Dendritic cell treated with granulocyte-macrophage colony-stimulating factor and Interleukin-4, amounts not matched to agents 40 ng/mL and 50 ng/mL, for 4 days (primary cell): ENCODE measurements around the gene NEK4.
"Not testable (repeated sequence)": the region's sequence is repeated elsewhere in the genome, so short reads cannot be mapped to it uniquely, and the experiment has no call there.

Source experiments
- H3K27ac Mint-ChIP-seq: one replicate; pipeline ENCODE4 v1.8.0; 2022; ENCODE audit warnings: mild to moderate bottlenecking, mixed read lengths
- H3K27me3 Mint-ChIP-seq: one replicate; pipeline ENCODE4 v1.8.0; 2022; ENCODE audit warnings: mild to moderate bottlenecking, mixed read lengths
- H3K36me3 Mint-ChIP-seq: one replicate; pipeline ENCODE4 v1.8.0; 2022; ENCODE audit warnings: low read depth, mixed read lengths
- H3K4me1 Mint-ChIP-seq: one replicate; pipeline ENCODE4 v1.8.0; 2022; ENCODE audit warnings: low read depth, mixed read lengths
- H3K4me3 Mint-ChIP-seq: one replicate; pipeline ENCODE4 v1.8.0; 2022; ENCODE audit warnings: mild to moderate bottlenecking, moderate library complexity, mixed read lengths
- H3K9me3 Mint-ChIP-seq: one replicate; pipeline ENCODE4 v1.8.0; 2022; ENCODE audit warnings: mixed read lengths
- intact Hi-C: fragments of 100-400 bp; cut with micrococcal nuclease; formaldehyde crosslinking; loops from one replicate; pipeline ENCODE4 v1.15.0; 2022

Gene NEK4

DNA sequence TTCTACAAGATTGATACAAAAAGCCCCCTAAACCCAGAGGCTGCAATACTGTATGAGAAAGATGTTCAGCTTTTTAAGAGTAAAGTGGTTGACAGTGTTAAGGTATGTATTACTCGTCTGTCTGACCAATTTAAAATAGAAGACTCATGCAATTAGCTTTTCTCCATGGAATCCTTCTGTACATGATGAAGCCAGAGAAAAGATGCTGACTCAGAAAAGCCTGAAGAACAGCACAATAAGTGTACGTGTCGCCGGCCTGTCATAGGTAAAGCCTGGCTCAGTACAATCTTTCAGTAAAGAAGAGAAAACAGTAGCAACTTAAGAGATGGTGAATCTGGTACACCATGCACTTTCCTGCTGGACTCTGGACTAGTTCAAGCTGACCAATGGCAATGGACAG, 16.4 kb downstream of the NEK4 start:
- Mint-ChIP-seq H3K27me3 (no peaks in the 10 kb centered on the region), H3K36me3 (peaks cover 91% of the 10 kb centered on the region), H3K27ac (no peak overlapping the region)

DNA sequence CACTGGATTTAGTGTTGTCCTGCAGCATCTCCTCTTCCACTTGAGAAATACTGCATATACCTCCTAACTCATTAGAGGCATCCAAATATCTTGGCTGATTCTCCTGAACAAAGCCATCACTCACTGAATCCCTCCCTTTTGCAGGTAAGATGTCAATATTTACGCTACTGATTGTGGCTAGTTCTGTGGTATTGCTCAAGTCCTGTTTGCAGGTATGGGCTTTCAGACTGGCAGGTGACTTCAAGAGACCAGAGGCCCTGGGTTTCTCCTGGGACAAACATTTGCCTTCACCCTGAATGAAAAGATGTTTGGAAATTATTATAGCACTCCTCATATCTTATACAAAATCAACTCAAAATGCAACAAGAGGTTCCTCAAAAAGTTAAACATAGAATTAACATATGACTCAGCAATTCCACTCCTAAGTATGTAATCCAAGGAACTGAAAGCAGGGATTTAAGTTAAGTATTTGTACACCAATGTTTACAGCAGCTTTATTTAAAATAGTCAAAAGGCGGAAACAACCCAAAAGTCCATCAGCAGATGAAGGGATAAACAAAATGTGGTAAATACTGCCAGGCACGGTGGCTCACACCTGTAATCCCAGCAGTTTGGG, 18.6 kb downstream of the NEK4 start:
- H3K9me3 Mint-ChIP-seq = no peaks in the 10 kb centered on the region
- H3K4me3 Mint-ChIP-seq = peak overlapping the region; percentile 26
- H3K4me1 Mint-ChIP-seq = peaks cover 24% of the 10 kb centered on the region
- H3K27me3 Mint-ChIP-seq = no peaks in the 10 kb centered on the region
- peaks cover 88% of the 10 kb centered on the region for H3K36me3 Mint-ChIP-seq
- peak overlapping the region; percentile 76 for H3K27ac Mint-ChIP-seq
- intact Hi-C loops = no loop called here

More for the DNA sequence above, 16.4 kb downstream of the NEK4 start:
- H3K4me1 Mint-ChIP-seq = peaks cover 26% of the 10 kb centered on the region
- no peaks in the 10 kb centered on the region for H3K9me3 Mint-ChIP-seq
- intact Hi-C loops = no loop called here
- no peak overlapping the region for H3K4me3 Mint-ChIP-seq

DNA sequence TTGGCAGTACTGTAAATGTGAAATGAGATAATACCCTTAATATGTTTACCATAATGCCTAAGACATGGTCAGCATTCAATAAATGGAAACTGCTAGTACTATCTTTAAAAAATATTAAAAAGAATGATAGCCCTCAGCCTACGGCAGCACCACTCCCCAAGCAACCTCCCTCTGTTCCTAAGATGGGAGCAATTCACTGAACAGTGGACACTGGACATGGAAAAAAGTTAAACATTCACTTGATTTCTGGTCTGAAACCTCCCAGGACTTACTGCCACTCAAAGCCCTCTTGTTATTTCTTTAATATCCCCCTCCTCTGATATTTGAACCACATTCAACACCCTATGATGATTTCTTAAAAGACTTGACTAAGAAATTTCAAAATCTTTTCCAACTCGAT, 27.0 kb downstream of the NEK4 start:
- H3K4me3 Mint-ChIP-seq = no peak overlapping the region
- no peaks in the 10 kb centered on the region for H3K27me3 Mint-ChIP-seq
- peaks cover 90% of the 10 kb centered on the region for H3K36me3 Mint-ChIP-seq
- intact Hi-C loops = loop anchor here (5.0 kb wide), 2 partner anchors 79 to 189 kb away; no protein-coding TSS in a partner anchor
- H3K9me3 Mint-ChIP-seq = no peaks in the 10 kb centered on the region
- no peaks in the 10 kb centered on the region for H3K4me1 Mint-ChIP-seq
- no peak overlapping the region for H3K27ac Mint-ChIP-seq

GRCh38 chr3:52743152-52743551, 27.6 kb downstream of the NEK4 start:
- intact Hi-C loops = loop anchor here (5.0 kb wide), 2 partner anchors 79 to 189 kb away; no protein-coding TSS in a partner anchor
- H3K9me3 Mint-ChIP-seq = no peaks in the 10 kb centered on the region
- H3K4me3 Mint-ChIP-seq = no peak overlapping the region
- H3K27ac Mint-ChIP-seq = no peak overlapping the region
- H3K4me1 Mint-ChIP-seq = no peaks in the 10 kb centered on the region
- no peaks in the 10 kb centered on the region for H3K27me3 Mint-ChIP-seq
- peaks cover 91% of the 10 kb centered on the region for H3K36me3 Mint-ChIP-seq

DNA sequence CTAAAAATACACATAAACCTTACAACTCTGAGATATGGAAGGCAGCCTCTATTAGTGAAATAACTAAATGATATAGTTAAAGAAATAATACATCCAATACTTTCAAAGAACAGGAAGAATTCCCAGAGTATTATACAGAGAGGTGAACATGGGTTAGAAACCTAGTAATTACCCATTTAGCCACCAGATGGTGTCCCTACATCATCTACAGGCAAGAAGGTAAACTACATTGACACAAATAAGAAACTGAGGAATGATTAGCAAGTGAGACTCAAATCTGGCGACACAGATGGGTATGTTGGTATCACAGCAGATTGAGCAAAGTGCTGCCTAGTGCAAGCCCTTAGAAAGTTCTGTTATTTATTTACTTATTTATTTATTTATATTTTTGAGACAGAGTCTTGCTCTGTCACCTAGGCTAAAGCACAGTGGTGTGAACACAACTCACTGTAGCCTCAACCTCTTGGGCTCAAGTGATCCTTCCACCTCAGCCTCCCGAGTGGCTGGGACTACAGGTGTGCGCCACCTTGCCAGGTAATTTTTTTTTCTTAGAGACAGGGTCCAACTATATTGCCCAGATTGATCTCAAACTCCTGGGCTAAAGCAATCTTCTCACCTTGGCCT, 28.2 kb downstream of the NEK4 start:
- Mint-ChIP-seq H3K27me3 (no peaks in the 10 kb centered on the region), H3K4me3 (no peak overlapping the region), H3K4me1 (no peaks in the 10 kb centered on the region), H3K36me3 (peaks cover 93% of the 10 kb centered on the region), H3K27ac (no peak overlapping the region), H3K9me3 (no peaks in the 10 kb centered on the region)
- intact Hi-C loops = loop anchor here (1.0 to 5.0 kb wide), 4 partner anchors 57 to 330 kb away; no protein-coding TSS in a partner anchor

DNA sequence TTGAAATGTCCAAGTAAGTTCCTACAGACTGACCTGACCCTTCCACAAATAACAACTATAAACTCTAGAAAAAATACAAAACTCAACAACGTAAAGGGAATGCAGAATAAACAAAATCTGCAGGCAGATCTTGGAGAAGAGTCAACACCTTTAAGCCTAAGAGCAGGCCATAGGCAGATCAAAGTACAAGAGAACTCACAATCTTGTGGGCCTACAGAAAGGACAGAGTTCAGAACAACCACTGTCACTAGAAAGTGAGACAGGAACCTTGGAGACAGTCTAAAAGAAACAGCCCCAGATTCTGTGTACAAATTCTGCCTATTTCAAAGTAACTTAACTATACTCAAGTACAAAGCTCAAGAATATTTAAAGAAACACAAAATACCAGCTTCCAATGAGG, 31.0 kb downstream of the NEK4 start:
- Mint-ChIP-seq H3K27ac (no peak overlapping the region), H3K36me3 (peaks cover 91% of the 10 kb centered on the region), H3K27me3 (no peaks in the 10 kb centered on the region), H3K4me3 (no peak overlapping the region), H3K4me1 (no peaks in the 10 kb centered on the region), H3K9me3 (no peaks in the 10 kb centered on the region)
- intact Hi-C loops = loop anchor here (5.0 kb wide), 2 partner anchors 83 to 193 kb away; no protein-coding TSS in a partner anchor

DNA sequence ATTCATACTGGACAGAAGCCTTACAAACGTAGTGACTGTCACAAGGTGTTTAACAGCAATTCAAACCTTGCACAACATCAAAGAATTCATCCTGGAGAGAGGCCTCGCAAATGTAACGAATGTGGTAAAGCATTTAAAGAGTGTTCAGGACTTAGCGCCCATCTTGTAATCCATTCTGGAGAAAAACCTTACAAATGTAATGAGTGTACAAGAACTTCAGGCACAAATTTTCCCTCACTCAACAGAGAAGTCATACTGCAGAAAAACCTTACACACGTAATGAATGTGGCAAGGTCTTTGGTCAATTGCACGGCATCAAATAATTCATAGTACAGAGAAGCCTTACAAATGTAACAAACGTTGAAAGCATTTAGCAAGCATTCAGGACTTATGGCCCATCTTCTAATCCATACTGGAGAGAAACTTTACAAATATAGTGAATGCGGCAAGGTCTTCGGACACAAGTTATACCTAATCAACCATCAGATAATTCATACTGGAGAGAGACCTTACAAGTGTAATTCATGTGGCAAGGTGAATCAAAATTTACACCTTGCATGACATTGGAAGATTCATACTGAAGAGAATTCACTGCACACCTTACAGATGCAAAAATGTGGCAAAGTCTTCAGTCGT, 37.4 kb downstream of the NEK4 start:
- H3K4me1 Mint-ChIP-seq = peaks cover 8% of the 10 kb centered on the region
- H3K27ac Mint-ChIP-seq = no peak overlapping the region
- intact Hi-C loops = no loop called here
- H3K36me3 Mint-ChIP-seq = peaks cover 98% of the 10 kb centered on the region
- H3K9me3 Mint-ChIP-seq = peaks cover 44% of the 10 kb centered on the region
- H3K27me3 Mint-ChIP-seq = no peaks in the 10 kb centered on the region
- H3K4me3 Mint-ChIP-seq = no peak overlapping the region

GRCh38 chr3:52731590-52731989, 39.1 kb downstream of the NEK4 start:
- H3K27me3 Mint-ChIP-seq = no peaks in the 10 kb centered on the region
- H3K4me1 Mint-ChIP-seq = peaks cover 8% of the 10 kb centered on the region
- no peak overlapping the region for H3K4me3 Mint-ChIP-seq
- H3K27ac Mint-ChIP-seq = no peak overlapping the region
- peaks cover 48% of the 10 kb centered on the region for H3K9me3 Mint-ChIP-seq
- intact Hi-C loops = no loop called here
- H3K36me3 Mint-ChIP-seq = peaks cover 96% of the 10 kb centered on the region

GRCh38 chr3:52730681-52731080, 40.1 kb downstream of the NEK4 start:
- Mint-ChIP-seq H3K36me3 (peaks cover 89% of the 10 kb centered on the region), H3K4me3 (no peak overlapping the region), H3K4me1 (peaks cover 8% of the 10 kb centered on the region), H3K9me3 (peaks cover 48% of the 10 kb centered on the region), H3K27ac (no peak overlapping the region), H3K27me3 (no peaks in the 10 kb centered on the region)
- intact Hi-C loops = no loop called here

- Mint-ChIP-seq H3K9me3 (peaks cover 47% of the 10 kb centered on the region), H3K36me3 (peaks cover 76% of the 10 kb centered on the region)
- H3K4me3 Mint-ChIP-seq, intact Hi-C loops, H3K27me3 Mint-ChIP-seq, H3K4me1 Mint-ChIP-seq, H3K27ac Mint-ChIP-seq: not testable (repeated sequence)
Observed at GRCh38 chr3:52728753-52729152, 42.0 kb downstream of the NEK4 start.

DNA sequence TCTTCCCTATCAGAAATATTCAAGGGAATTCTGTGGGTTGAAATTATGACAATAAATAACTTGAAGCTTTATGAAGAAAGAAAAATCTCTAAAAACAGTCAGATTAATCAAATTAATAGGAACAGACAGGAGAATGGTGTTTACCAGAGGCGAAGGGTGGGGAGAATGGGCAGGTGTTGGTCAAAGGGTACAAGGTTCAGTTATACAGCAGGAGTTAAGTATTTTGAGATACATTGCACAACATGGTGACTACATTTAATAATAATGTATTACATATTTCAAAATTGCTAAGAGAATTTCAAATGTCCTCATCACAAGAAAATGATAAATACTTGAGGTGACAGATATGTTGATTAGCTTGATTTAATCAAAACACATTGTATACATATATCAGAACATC, 46.2 kb downstream of the NEK4 start:
- Mint-ChIP-seq H3K4me3 (no peak overlapping the region), H3K27me3 (no peaks in the 10 kb centered on the region), H3K4me1 (peaks cover 39% of the 10 kb centered on the region), H3K27ac (no peak overlapping the region), H3K36me3 (peaks cover 54% of the 10 kb centered on the region), H3K9me3 (peaks cover 20% of the 10 kb centered on the region)
- intact Hi-C loops = no loop called here

DNA sequence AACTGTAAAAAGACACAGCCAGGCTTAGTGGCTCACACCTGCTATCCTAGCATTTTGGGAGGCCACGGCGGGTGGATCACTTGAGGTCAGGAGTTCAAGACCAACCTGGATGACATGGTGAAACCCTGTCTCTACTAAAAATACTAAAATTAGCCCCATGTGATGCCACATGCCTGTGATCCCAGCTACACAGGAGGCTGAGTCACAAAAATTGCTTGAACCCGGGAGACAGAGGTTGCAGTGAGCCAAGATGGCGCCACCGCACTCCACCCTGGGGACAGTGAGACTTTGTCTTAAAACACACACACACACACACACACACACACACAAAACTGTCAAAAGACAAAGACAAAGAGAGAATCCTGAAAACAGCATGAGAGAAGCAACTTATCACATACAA, 46.8 kb downstream of the NEK4 start:
- no peaks in the 10 kb centered on the region for H3K27me3 Mint-ChIP-seq
- no peak overlapping the region for H3K27ac Mint-ChIP-seq

GRCh38 chr3:52722491-52722890, 48.2 kb downstream of the NEK4 start:
- Mint-ChIP-seq H3K9me3 (peaks cover 8% of the 10 kb centered on the region), H3K4me1 (peaks cover 40% of the 10 kb centered on the region), H3K4me3 (no peak overlapping the region), H3K27me3 (no peaks in the 10 kb centered on the region), H3K27ac (peak overlapping the region; percentile 14), H3K36me3 (peaks cover 45% of the 10 kb centered on the region)
- intact Hi-C loops = no loop called here

More for the DNA sequence above, 46.8 kb downstream of the NEK4 start:
- H3K4me3 Mint-ChIP-seq = no peak overlapping the region
- peaks cover 40% of the 10 kb centered on the region for H3K4me1 Mint-ChIP-seq
- H3K9me3 Mint-ChIP-seq = peaks cover 18% of the 10 kb centered on the region
- peaks cover 54% of the 10 kb centered on the region for H3K36me3 Mint-ChIP-seq
- intact Hi-C loops = no loop called here

DNA sequence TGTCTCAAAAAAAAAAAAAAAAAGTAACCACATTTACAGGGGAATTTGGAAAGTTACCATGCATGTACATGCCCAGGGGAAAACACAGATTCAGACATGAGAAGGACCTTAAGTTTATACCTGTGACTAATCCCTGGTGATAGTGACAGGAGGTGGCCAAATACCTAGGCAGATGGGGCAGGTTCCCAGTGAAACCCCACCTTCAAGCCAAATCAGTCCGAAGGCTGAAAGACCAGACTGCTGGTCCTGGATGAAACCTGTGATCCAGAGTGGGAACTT, 49.1 kb downstream of the NEK4 start:
- Mint-ChIP-seq H3K4me1 (peaks cover 40% of the 10 kb centered on the region), H3K9me3 (peaks cover 8% of the 10 kb centered on the region), H3K36me3 (peaks cover 38% of the 10 kb centered on the region), H3K4me3 (no peak overlapping the region), H3K27me3 (no peaks in the 10 kb centered on the region), H3K27ac (peak overlapping the region; percentile 14)
- intact Hi-C loops = no loop called here
